ENCODE data around the gene ZCCHC14. TPM values are rescaled to one million over a fixed set of nuclear protein-coding genes. Genes with fewer than 3 reads are reported as not detected.

ZCCHC14 gene
- total RNA-seq, 1 experiment from 2014 or later = 45.4 TPM

GRCh38 chr16:87463722-87464690 is 28.8 kb downstream of the ZCCHC14 start:
- no peak for DNase-seq
- Mint-ChIP-seq H3K4me3 (ENCODE audit: low read depth, unreplicated experiment) (peak overlapping the region; percentile 62), H3K27ac (ENCODE audit: unreplicated experiment) (peak overlapping the region; percentile 66)

GRCh38 chr16:87461466-87461991 is 31.3 kb downstream of the ZCCHC14 start:
- CTCF ChIA-PET = interaction anchor here (0.6 to 1.9 kb wide), 11 partner anchors 11 to 174 kb away, joined by 3 to 11 read pairs (median 4); no protein-coding TSS in a partner anchor
- DNase-seq = peak; percentile 97
- H3K9me3 Mint-ChIP-seq (ENCODE audit: low read depth, unreplicated experiment) = no peaks in the 10 kb centered on the region
- H3K4me3 Mint-ChIP-seq (ENCODE audit: low read depth, unreplicated experiment) = peak overlapping the region; percentile 34
- no peak overlapping the region for H3K27ac Mint-ChIP-seq (ENCODE audit: unreplicated experiment)
- TF ChIP-seq CTCF (IDR thresholded peaks at IDR 0.05; ENCODE audit: unreplicated experiment) = peak; percentile 58
- BruUV-seq (replicated peaks) = no TSS peak
- intact Hi-C loops (cut with micrococcal nuclease; ENCODE audit: unreplicated experiment) = loop anchor here (1.0 kb wide), 1 partner anchor 29 kb away; no protein-coding TSS in a partner anchor
- peaks cover 37% of the 10 kb centered on the region for H3K36me3 Mint-ChIP-seq (ENCODE audit: insufficient read depth, unreplicated experiment)
- H3K4me1 Mint-ChIP-seq (ENCODE audit: low read depth, unreplicated experiment) = peaks cover 61% of the 10 kb centered on the region
- H3K27me3 Mint-ChIP-seq (ENCODE audit: unreplicated experiment) = no peaks in the 10 kb centered on the region

More at GRCh38 chr16:87463722-87464690, 28.8 kb downstream of the ZCCHC14 start:
- Mint-ChIP-seq H3K27me3 (ENCODE audit: unreplicated experiment) (no peaks in the 10 kb centered on the region), H3K9me3 (ENCODE audit: low read depth, unreplicated experiment) (no peaks in the 10 kb centered on the region), H3K36me3 (ENCODE audit: insufficient read depth, unreplicated experiment) (peaks cover 18% of the 10 kb centered on the region), H3K4me1 (ENCODE audit: low read depth, unreplicated experiment) (peaks cover 38% of the 10 kb centered on the region)
- CTCF ChIA-PET = interaction anchor here (0.6 to 1.5 kb wide), 4 partner anchors 12 to 40 kb away, joined by 3 to 5 read pairs (median 4); no protein-coding TSS in a partner anchor
- intact Hi-C loops (cut with micrococcal nuclease; ENCODE audit: unreplicated experiment) = no loop called here
- TF ChIP-seq CTCF (IDR thresholded peaks at IDR 0.05; ENCODE audit: unreplicated experiment) = no peak
- no TSS peak for BruUV-seq (replicated peaks)

DNA sequence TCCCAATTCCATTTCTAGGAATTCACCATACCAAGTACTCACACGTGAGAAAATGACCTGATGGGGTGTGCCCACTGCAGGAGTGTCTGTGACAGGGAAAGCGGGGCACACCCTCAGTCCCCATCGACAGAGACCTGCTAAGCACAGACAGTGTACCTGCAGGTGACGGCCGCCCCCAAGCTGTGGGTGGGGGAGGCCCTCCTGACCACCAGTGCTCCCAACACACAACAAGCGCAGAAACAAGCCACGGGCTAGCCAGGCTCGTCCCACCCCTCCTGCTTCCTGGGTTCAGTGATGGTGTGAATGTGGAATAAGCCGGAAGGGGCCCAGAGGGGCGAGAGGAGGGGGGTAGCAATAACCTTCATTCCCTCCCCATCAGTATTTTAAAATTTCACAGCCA is 31.9 kb downstream of the ZCCHC14 start:
- Mint-ChIP-seq H3K4me3 (ENCODE audit: low read depth, unreplicated experiment) (peak overlapping the region; percentile 34), H3K9me3 (ENCODE audit: low read depth, unreplicated experiment) (no peaks in the 10 kb centered on the region), H3K27me3 (ENCODE audit: unreplicated experiment) (no peaks in the 10 kb centered on the region), H3K27ac (ENCODE audit: unreplicated experiment) (no peak overlapping the region), H3K36me3 (ENCODE audit: insufficient read depth, unreplicated experiment) (peaks cover 37% of the 10 kb centered on the region), H3K4me1 (ENCODE audit: low read depth, unreplicated experiment) (peaks cover 61% of the 10 kb centered on the region)
- CTCF ChIA-PET = interaction anchor here (0.6 to 1.9 kb wide), 10 partner anchors 10 to 175 kb away, joined by 3 to 11 read pairs (median 4); no protein-coding TSS in a partner anchor
- intact Hi-C loops (cut with micrococcal nuclease; ENCODE audit: unreplicated experiment) = loop anchor here (1.0 kb wide), 1 partner anchor 29 kb away; no protein-coding TSS in a partner anchor
- BruUV-seq (replicated peaks) = no TSS peak
- no peak for DNase-seq
- TF ChIP-seq CTCF (IDR thresholded peaks at IDR 0.05; ENCODE audit: unreplicated experiment) = no peak

- Mint-ChIP-seq H3K27me3 (ENCODE audit: unreplicated experiment) (no peaks in the 10 kb centered on the region), H3K27ac (ENCODE audit: unreplicated experiment) (no peak overlapping the region), H3K9me3 (ENCODE audit: low read depth, unreplicated experiment) (no peaks in the 10 kb centered on the region), H3K36me3 (ENCODE audit: insufficient read depth, unreplicated experiment) (peaks cover 31% of the 10 kb centered on the region), H3K4me1 (ENCODE audit: low read depth, unreplicated experiment) (peaks cover 52% of the 10 kb centered on the region), H3K4me3 (ENCODE audit: low read depth, unreplicated experiment) (no peak overlapping the region)
- DNase-seq = no peak
- intact Hi-C loops (cut with micrococcal nuclease; ENCODE audit: unreplicated experiment) = loop anchor here (5.0 kb wide), 1 partner anchor 53 kb away; no protein-coding TSS in a partner anchor
- TF ChIP-seq CTCF (IDR thresholded peaks at IDR 0.05; ENCODE audit: unreplicated experiment) = no peak
- CTCF ChIA-PET = no interaction called here
- BruUV-seq (replicated peaks) = no TSS peak
Observed at GRCh38 chr16:87459833-87460232, 33.0 kb downstream of the ZCCHC14 start.

Data from Calu3 (cell line).